GM18909 (cell line): ENCODE data around the gene MAP4K2.
"Not testable (repeated sequence)": the region's sequence is repeated elsewhere in the genome, so short reads cannot be mapped to it uniquely, and the experiment has no call there.

ENCODE experiments used
- ATAC-seq: cut with Tn5 transposase; IDR thresholded peaks from one replicate; pipeline ENCODE4 v1.9.1; 2021; ENCODE audit warnings: mild to moderate bottlenecking; ENCODE audit not compliant: unreplicated experiment, poor library complexity

Gene MAP4K2

DNA sequence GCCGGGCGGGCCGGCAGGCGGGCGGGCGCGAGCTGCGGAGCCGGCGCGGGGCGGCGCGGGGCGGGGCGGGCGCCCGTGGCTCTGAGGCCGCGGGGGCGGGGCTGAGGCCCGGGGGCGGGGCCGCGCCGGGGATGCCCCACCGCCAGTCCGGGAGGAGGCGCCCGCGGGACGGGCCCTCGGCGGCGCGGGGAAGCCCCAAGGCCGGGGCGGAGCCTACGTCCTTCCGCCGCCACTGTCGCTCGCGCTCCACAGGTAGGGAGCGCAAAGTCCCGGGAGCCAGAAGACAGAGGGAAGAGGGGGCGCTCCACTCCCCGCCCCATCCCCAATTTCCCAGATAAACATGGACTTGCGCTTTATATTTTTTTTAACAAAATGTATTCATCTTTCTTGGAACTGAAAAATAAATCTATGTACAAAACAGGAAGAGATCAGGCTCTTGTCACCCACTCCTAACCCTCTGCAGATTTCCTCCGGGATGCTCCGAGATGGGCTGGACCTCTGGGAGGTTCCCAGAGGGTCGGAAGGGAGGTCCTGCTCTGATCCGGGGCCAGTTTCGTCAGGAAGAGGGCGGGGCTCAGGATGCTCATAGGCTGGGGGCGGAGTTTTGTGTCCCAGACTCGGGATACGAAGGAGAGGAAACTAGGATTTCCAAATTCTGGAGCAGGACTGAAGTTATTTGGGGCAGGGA, at the start of gene MAP4K2:
Gene MAP4K2, minus strand, starts transcription at position 57 of the 688 bp plus-strand sequence. CDS start 65 bp downstream, outside the sequence.
- peak; percentile 69 for ATAC-seq

DNA sequence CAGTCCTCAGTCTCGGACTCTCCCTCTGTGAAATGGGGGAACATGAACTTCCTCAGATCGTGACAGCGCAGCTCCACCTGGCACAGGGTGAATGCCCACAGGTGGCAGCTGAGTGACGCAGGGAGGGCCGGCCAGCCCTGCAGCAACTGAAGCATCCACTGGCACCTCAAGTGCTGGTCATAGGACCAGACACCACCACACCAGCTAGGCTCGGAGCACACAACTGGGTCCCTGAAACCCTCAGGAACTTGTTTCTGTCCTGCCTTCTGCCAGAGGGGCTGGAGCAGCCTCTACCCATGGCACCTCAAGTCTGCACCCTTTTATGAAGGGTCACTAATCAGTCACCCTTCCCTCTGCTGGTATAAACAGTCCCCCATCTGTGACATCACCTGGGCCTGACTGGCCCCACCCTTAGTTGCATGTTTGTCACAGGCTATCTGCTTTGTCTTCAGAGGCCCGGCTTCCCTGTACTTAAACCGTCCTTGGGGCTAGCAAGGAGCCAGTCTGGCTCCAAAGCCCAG, 48.9 kb upstream of the MAP4K2 start:
- peak; percentile 20 for ATAC-seq

DNA sequence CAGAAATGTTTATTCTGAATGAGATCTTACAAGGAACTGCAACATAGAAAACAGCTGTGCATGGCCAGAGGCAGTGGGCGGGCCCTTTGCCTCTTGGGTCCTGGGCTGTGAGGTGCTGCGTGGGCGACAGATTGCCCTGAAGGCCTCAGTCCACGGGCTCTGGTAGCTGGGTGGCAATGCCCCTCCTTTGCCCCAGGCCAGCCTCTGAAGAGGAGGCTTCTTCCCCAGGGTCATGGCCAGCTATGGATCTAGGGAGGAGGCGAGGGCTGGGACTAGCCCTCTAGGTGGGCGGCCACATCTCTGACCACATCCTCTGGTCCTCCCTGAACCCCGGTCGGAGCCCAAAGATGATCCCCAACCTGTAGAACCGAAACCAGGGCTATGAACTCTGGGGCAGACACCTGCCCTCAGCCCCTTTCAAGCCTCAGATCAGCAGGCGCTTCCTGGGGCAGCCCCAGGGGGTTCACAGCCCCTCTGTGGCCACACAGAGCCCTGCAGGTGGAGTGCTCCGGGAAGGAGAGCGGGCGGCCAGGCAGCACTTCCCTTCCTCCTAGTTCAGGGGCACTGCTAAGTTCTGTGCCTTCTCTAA, 48.1 kb upstream of the MAP4K2 start:
- peak; percentile 64 for ATAC-seq

DNA sequence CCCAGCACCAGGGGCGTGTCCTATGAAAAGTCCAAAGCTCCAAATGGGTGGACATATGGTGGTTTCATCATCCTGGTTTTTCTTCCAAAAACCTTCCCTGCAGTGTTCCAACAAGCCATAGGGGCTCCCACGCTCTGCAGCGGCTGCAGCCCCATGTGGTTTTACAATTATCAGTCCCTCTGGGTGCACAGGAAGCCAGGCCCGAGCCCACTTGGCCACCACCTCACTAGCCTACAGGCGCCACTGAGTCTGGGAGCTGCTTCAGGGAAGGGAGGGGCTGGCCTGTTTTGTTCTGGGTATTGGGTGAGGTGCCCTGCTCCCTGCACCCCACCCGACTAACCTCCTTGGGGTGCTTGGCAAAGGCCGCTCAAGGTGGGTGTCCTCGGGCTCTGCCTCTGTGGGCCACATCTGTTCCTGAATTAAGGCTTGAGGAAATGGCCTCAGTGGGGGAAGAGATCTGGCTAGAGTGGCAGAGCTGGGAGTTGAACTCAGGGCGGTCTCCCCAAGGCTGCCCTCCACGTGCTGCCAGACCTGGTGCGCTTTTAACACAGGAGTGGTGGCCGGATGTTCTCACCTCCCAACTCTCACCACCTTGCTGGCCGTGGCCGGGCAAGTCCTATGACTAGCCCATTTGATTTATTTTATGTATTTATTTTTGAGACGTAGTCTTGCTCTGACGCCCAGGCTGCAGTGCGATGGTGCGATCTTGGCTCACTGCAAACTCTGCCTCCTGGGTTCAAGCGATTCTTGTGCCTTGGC, 46.8 kb upstream of the MAP4K2 start:
- ATAC-seq: no peak

DNA sequence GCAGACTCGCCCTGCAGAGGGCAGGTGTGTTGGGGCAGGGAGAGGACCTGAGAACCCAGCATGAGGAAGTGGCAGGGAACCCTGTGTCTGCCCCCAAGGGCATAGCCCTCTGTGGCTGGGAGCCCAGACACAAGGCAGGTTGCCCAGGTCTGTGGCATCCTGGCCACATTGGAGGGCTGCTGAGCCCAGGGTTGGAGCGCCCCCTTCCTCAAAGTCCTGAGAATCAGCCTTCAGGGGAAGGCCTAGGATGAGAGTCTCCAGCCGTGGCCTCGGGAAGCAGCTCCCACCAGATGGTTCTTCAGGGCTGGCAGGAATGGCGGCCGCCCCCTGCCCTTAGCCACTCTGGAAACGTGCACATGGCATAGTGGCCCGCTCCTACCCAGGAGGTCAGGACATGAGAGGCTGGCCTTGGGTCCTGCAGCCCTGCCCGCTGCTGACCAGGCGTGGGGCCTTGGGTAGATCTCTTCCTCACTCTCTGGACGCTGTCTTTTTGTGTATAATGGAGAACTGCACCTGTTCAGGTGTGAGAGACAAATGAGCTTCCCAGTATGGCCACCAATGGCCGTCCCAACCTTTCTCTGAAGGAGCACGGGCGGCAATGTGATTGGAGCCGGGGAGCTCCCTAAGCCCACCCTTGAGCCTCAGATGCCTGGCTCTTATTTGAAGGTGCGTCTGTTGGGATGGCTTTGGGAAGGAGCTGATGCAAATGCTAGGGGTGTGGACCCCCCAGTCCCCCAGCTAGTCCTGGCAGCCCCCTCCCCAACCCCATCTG, 46.0 kb upstream of the MAP4K2 start:
- ATAC-seq: no peak

DNA sequence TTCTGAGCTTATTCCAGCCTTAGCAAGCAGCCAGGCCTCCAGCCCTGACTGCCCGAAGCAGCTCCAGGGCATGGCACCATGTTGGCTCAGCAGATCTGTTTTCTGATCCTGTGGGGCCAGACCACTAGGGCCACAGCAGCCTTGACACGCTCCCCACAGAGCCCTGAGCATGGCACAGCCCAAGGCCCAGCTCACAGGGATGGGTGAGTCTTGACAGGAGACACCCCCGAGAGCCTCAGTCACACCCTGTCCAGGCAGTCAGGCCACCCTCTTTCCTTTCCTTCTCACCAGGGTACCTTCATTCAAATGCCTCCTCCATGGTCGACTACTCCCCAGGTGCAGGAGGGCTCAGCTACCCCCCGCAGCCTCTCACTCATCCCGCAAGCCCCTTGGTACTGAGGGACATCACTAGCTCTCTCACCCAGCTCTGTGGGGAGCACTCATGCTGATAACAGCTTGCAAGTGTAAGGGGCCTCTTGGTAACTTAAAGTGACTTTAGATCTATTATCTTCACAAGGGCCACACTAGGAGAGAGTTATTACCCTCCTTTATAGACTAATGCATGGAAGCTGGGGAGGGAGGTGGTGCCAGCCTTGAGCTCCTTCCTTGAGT, 45.3 kb upstream of the MAP4K2 start:
- ATAC-seq: no peak

DNA sequence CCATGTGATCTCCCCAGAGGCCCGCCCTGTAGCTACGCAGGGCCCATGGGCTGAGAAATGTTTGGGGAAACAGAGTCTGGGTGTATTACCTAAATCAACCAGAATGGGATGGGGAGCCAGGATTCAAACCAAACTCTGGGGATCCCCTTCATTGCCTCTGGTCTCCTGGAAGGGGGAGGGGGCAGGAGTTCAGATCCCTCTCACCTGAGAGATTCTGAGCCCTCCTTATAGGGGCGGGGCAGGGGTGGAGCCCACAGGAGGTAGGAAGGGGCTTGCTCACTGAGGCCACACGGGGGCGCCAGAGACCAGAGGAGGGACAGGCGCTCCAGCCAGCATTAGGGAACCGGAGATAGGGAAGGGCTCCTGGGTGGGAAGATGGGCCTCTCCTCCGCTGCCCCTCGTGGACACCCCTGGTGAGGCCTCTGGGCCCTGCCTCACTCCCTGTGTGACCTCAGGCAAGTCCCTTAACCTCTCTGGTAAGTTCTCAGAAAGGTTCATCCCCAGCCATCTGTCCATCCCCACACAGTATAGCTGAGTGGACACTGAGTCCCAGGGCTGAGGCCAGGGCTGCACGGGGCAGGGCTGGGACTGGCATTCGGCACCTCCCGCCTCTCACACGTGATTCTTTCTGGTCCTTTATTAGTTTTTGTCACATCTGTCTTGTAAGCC, 44.1 kb upstream of the MAP4K2 start:
- ATAC-seq: no peak

DNA sequence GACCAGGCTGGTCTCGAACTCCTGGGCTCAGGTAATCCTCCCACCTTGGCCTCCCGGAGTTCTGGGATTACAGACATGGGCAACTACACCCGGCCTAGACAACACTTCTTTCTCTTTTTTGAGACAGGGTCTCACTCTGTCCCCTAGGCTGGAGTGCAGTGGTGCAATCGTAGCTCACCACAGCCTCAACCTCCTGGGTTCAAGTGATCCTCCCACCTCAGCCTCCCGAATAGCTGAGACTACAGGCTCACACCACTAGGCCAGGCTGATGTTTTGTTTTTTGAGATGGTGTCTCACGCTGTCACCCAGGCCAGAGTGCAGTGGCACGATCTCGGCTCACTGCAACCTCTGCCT, 42.7 kb upstream of the MAP4K2 start:
- not testable (repeated sequence) for ATAC-seq

DNA sequence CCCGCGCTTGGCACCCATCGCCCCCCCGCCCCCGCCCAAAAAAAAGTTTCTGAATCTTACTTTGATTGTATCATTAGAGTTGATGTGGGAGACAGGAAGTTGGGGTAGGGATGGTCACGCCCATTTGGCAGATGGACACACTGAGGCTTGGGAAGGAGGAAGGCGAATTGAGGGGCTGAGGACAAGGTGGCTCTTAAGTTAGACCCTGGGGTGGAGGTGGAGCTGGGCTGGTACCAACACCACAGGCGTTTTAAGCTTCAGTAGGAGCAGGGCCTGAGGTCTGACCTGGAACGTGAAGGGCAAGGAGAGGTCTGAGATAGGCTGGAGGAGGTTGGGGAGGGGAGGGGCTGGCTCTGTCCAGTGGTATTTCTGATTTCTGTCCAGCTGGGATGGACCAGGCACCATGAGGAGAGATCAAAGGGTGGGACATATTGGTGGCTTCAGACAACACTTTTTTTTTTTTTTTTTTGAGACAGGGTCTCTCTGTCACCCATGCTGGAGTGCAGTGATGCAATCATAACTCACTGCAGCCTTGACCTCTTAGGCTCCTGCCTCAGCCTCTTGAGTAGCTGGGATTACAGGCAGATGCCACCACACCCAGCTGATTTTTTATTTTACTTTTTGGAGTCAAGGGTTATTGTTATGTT, 42.2 kb upstream of the MAP4K2 start:
- no peak for ATAC-seq

DNA sequence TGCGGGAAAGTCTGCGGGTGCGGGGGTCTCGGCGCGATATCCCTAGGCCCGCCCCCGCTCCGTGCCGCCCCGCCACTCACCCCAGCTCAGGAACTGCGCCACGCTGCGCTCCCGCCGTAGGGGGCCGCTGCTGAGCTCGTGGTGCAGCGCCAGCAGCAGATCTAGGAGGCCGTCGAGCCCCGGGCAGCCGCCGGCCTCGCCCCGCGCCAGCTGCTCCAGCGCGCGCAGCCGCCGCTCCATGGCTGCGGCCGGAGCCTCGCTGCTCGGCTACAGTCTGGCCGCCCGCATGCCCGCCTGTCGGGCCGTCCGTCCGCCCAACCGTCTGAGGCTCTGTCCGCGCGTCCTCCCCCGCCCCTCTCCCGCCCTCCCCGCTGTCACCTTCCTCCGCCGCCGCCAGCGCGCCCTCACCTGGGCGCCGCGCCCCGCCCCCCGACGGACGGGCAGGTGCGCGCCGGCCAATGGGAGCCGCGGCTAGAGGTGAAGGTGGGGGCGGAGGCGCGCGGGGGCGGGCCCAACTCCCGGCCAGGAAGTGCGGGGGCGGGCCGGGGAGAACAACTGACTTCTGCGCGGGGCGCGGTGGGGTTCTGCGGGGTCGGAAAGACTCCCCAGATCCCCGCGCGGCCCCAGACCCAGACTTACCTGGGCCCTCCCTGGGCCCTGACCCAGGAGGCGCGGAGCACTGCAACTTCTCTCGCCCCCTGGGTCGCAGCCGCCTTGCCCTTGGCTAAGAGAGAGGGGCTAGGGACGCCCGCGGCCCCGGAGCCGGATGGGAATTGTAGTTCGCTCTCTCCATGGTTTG, 41.5 kb upstream of the MAP4K2 start, which contains the start of gene CDC42BPG:
Gene CDC42BPG, minus strand, starts transcription at position 324 of the 799 bp plus-strand sequence. Its CDS starts 84 bp downstream, at position 240.
- no peak for ATAC-seq

DNA sequence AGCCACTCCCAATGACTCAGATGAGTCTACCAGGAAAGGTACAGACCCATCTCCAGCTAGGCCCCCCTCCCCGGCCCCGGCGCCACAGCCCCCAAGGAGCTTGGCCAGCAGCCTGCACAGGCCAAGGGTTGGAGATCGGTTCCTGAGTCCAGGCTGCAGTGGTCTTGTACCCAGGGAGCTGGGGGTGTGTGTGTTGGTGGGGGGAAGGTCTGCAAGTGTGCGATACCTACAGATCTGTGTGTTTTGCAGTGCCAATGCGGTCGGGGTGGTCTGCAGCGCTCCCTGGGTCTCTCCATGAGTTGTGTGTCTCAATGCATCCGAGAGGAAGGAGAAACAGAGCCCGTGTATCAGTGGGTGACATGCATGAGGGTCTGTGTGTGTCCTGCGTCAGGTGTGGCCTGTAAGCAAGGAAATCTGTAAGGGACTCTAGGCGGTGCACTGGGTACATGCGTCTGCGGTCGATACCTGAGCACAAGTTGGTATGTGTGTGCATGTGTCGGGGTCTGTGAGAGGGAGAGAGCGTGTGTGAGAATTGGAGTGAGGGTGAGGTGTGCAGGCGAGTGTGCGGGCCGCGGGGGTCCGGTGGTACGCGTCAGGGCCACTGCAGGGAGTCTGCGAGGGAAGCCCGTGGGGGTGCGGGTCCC, 40.8 kb upstream of the MAP4K2 start:
- no peak for ATAC-seq

DNA sequence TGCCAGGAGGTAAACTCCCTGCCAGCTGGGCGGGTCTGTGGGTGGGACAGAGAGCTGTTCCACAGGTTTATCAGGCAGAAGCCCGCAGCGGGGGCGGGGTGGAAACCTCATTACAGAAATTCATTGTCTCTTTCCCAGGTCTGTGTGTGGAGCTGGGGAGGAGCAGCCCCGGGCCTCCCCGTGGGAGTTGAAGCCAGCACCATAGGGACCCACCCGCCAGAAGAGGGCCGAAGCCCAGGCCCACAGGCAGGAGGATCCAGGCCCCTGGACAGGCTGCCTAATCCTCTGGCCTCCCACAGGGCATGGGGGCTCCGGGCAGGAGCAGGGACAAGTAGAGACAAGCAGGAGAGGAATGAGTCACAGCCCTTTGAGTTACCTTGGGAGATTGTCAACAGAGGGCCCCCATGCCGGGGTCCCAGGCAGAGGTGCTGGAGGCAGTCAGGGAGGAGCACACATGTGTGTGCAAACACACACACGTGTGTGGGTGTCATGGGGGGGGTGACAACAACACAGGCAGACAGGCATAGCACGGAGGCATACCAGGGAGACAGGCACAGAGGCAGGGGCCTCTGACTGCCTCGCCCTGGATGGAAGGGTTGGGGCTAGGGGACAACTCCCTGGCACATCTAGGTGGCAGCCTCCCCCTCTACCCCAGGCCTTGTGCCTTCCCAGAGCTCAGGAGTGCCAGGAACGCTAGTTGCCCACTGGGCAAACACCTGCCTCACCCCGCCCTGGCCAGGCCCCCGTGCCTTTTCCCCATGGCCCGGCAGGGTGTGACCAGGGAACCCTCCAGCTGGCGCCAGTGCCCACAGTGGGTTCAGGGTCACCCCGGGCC, 40.1 kb upstream of the MAP4K2 start:
- no peak for ATAC-seq

DNA sequence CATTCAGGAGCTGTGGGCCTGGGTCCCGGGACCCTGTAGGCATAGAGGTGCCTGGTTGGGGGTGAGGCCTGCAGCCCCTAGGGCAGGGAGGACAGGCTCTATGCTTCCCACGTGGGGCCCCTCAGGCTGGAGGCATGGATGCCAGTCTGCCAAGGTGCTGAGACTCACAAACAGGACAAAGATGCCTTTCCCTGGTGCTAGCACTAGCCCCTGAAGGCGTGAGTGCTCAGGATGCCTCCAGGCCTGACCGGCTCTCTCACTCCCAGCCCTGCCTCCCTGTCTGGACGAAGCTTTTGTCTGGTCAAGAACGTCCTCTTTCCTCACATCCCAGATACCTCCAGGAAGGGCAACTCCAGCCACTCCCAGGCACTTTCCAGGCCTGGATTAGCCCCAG, 39.3 kb upstream of the MAP4K2 start:
- no peak for ATAC-seq

DNA sequence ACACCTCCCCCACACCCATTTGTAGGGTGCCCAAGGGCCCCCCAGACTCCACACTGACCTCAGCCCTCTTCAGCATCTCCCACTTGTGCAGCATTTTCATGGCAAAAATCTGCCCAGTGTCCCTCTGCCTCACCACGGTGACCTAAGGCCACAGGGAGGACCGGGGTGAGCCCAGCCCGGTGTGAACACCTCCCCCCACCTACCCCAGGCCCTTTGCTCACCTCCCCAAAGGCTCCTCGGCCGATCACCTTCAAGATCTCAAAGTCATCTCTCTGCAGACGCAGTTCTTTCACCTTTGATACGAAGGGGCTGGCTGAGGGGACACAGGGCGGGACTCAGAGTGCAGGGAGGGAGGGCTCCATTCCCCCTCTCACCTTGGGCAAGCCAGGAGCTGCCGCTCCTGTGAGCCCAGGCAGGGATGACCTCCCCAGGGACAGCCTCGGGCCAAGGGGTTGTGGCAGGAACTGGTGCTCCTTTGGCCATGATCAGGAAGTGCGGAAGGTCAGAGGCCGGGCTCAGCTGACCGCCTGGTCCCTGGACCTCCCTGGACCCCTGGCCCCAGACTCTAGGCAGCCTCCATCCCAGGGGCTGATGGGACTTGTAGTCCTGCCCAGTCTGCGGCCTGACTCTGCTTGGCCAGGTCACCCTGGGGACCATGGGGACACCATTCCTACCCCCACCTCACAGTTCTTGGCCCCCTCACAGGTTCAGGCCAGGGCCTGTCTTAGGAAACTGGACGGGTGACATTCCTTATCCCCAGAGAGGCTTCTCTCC, 38.8 kb upstream of the MAP4K2 start:
- no peak for ATAC-seq

DNA sequence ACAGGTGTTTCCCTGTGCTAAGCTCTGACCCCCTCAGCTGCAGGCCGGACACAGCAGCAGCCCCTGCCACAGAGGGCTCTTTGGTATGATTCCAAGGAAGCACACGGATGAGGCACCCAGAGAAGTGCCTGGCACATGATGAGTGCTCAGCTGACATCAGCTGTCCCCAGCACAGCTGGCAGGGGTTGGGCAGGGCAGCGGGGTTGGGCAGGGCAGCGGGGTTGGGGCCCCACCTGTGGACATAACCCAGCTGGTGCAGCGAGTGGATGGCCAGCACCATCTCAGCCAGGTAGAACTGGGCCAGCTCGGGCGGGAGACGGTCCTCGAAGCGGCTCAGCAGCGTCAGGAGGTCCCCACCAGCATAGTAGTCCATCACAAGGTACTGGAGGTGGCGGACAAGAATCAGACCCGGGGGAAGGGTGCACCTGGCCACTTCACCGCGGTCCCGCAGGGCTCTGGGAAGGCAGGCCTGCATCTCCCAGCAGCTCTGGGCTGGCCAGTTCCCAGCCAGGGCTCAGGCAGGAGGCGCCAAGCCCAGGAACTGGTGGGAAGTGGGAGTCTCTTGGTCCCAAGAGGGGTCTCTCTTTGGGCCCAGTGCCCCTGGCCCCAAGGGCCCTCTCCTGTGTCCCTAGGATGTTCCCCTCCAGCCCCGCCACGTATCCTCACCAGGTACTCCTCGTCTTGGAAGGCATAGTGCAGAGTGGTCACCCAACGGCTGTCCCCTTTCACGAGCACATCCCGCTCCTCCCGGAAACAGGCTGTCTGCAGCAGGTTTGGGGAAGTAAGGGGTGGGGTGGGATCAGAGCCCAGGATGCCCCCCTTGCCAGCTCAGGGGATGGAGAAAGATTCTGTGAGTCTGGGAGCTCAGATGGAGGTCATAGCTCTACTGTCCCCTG, 37.1 kb upstream of the MAP4K2 start:
- ATAC-seq: no peak
